ENCODE results near the gene RIIAD1.

RIIAD1 gene

GRCh38 chr1:151710187-151710840 is 11.0 kb upstream of the RIIAD1 start:
- DNase-seq (ENCODE audit: extremely low read depth in 1 of 2, low read depth in 1 of 2): no peak

GRCh38 chr1:151711044-151711800 is 10.1 kb upstream of the RIIAD1 start:
- no peak for DNase-seq (ENCODE audit: extremely low read depth in 1 of 2, low read depth in 1 of 2)

DNA sequence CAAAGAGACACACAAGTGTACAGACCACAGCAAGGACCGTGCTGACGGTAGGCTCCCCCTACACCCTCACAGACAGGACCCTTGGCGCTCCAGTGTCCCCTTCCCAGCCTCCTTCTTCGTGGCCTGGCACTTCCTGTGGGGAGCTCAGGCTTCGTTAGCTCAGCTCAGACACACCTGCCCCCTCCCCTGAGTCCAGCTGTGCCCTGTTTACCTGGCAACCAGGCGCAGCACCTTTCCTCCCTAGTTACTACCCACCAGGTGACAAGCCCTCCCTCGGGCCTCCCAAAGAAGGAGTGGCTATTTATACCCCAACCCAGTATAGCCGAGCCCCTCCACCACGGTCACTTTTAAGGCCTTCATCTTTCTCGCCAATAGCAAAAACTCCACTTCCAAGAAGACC is 9.4 kb upstream of the RIIAD1 start:
- DNase-seq (ENCODE audit: extremely low read depth in 1 of 2, low read depth in 1 of 2): no peak

DNA sequence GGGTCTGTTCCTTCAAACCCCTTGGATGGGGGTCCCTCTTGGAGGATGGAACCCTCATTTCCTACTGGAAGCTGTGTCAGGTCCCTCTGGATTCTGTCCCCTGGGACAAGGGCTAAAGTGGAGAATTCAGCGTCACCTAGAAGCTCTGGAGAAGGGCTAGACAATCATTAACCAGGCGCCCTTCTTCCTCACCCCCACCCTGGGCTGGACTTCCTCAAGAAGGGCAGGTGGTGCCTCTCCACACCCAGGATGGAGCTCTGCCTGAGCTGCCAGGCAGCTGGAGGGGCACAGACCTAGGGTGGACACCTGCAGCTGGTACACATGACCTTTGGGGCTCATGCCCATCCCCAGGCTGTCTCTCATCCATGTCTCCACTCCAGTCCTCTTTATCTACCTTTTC is 8.3 kb upstream of the RIIAD1 start:
- DNase-seq (ENCODE audit: extremely low read depth in 1 of 2, low read depth in 1 of 2): no peak

GRCh38 chr1:151713874-151714273 is 7.4 kb upstream of the RIIAD1 start:
- no peak for DNase-seq (ENCODE audit: extremely low read depth in 1 of 2, low read depth in 1 of 2)

DNA sequence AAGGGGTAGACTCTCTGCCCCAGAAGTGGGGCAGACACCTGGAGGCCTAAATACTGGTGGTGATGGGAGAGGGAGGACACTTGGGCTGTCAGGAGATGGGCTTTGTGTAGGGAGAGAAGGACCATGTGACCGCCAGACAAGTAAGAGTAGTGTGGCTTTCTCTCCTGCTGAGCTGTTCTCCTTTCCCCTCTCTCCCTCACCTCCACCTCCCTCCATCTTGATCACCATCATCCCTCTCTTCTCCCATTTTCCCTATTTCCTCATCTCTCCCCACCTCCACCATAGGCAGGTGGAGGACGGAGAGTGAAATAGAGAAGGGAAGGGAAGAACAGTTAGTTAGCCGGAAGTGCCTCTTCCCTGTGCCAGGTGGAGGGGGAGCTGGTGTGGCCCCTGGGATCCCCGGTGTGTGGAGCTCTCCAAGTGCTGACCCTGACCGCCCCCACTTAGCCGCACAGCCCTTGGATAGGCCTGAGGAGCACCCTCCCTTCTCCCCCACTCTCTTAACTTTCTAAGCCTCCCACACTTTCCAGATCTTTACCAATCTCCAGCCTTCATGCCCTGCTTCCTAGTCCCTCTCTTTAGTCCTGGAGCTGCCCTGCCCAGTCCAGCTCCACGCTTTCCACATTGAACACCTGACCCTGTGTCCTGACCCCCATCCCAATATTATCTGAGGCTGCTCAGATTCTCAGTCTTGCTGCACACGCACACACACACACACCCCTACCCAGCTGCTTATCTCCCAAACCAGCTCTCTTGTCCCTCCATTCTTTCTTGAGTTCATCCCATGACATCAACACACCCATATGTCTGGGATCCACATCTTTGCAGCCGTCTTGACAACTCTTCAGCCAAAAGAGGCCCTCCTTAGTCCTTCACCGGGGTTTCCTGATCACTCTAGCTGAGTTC is 6.2 kb upstream of the RIIAD1 start:
- no peak for DNase-seq (ENCODE audit: extremely low read depth in 1 of 2, low read depth in 1 of 2)

GRCh38 chr1:151715726-151716404 is 5.5 kb upstream of the RIIAD1 start:
- DNase-seq (ENCODE audit: extremely low read depth in 1 of 2, low read depth in 1 of 2): no peak

- DNase-seq (ENCODE audit: extremely low read depth in 1 of 2, low read depth in 1 of 2): no peak
Measured at GRCh38 chr1:151716405-151716762, 4.9 kb upstream of the RIIAD1 start.

DNA sequence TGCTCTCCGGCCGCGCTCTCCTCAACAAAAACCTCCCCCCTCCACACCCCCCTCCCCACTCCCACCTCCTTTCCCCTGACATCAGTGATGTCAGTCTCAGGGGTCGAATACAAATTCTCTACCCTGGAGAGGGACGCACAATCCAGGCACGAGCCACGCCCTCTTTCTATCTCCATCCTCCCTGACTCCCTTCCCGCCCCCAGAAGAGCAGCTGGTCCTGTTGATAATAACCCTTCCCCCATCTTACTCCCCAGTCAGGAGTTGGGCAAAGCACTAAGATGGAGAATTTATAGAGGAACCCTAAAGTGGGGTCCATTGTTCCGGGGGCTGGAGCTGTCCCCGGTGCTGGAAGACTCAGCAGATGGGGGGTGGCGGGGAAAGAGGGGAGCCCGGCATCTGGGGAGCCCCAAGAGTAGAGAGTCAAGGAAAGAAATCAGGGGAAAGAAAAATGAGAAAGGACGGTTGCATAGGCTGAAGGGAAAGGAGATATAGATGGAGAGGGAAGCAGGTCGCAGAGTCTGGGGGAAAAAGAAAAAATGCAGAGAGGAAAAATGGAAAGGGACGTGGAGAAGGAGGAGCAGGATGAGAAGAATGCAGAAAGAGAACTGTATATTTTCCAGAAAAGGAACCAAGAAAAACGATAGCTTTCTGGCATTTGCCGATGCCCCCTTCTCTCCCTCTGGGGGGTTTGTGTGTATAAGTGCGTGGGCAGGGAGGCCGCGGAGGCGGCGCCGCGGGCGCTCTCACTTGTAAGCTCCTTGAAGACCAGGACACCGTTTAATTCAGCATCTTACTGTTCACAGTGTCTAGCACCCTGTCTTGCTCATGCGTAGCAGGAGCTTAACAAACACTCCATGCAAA is 4.3 kb upstream of the RIIAD1 start, which contains the start of gene CELF3:
CELF3 (minus strand) TSS at position 33 of the 861 bp plus-strand sequence. CDS start 783 bp downstream, outside the sequence.
- no peak for DNase-seq (ENCODE audit: extremely low read depth in 1 of 2, low read depth in 1 of 2)

DNA sequence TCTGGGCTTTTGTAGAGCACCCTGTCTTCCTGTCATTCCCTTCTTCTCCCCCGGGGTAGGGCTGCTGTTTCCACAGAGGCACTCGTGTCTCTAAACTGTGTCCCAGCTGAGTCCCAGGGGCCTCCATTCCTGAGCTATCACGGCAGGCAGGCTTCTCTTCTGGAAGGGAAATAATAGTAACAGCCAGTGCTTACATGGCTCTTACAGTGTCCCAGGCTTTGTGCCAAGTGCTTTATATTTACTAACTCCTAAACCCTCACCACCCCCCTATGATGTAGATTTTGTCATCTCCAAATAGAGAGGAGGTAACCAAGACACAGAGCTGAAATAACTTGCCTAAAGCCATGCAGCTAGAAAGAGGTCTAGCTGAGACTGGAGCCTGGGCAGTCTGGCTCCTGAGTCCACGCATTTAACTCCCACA is 3.3 kb upstream of the RIIAD1 start:
- no peak for DNase-seq (ENCODE audit: extremely low read depth in 1 of 2, low read depth in 1 of 2)

DNA sequence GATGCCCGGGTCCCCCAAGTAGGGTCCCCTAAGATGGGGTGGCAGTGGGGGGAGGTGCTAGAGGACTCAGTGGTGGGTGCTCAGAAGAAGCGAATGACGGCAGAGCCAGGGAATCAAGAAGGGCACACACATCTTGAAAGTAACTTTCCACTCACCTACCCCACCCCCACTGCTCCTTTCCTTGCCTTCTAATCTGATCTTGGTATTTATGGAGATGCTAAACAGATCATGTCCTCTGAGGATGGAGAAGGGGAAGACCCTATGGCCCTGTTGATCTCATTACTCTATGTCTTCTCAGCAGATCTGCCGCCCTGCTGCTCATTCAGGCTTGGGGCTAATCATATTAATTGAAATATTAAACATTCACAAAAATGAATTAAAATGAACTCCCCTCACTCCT is 2.7 kb upstream of the RIIAD1 start:
- no peak for DNase-seq (ENCODE audit: extremely low read depth in 1 of 2, low read depth in 1 of 2)

DNA sequence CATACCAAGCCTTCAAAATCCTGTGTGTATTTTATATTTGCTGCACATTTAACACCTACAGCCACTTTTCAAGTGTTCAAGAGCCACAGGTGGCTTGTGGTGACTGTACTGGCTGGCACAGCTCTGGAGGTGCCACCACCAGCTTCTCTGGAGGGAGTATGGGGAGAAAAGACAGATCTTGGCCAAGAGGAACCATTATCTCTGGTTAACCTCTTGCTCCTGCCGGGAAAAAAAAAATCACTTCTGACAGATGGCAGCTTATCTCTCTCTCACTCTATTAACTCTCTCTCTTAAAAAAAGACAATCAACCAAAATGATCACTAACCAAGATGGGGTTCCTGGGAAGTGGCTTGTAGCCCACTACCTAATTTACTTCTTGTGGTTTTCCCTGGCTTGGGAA is 1.2 kb upstream of the RIIAD1 start:
- no peak for DNase-seq (ENCODE audit: extremely low read depth in 1 of 2, low read depth in 1 of 2)

- no peak for DNase-seq (ENCODE audit: extremely low read depth in 1 of 2, low read depth in 1 of 2)
Measured at GRCh38 chr1:151720554-151720953, 768 bp upstream of the RIIAD1 start.

DNA sequence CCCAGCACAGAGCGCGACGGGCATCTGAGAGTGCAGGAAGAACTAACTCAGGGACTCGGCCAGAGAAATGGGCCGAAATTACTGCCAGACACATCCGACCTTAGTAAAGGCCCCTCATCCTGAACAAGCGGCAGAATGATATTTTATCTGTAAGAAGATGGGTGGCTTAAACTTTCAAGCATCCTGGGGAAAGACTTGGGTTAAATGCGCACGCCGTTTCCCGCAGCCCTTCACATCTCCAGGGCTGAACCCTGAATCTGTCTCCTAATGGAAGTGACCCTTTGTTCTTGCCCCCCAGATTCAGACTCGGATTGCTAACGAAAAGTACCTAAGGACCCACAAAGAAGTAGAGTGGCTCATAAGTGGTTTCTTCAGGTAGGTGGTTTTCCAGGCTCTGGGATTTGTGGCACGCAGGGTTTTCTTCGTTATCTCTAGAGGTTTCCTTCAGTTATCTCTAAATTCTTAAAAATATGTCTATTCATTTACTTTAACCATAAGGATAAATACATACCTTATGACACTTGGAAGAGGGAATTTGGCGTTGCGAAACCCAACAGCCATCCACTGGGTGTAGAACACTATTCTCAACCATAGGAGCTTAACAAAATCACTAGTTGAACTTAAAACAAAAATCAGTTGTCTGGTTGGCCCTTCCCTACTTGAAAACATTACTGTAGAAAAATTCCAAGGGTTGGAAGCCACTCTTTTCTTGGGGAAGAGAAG is 627 bp downstream of the RIIAD1 start:
- no peak for DNase-seq (ENCODE audit: extremely low read depth in 1 of 2, low read depth in 1 of 2)

DNA sequence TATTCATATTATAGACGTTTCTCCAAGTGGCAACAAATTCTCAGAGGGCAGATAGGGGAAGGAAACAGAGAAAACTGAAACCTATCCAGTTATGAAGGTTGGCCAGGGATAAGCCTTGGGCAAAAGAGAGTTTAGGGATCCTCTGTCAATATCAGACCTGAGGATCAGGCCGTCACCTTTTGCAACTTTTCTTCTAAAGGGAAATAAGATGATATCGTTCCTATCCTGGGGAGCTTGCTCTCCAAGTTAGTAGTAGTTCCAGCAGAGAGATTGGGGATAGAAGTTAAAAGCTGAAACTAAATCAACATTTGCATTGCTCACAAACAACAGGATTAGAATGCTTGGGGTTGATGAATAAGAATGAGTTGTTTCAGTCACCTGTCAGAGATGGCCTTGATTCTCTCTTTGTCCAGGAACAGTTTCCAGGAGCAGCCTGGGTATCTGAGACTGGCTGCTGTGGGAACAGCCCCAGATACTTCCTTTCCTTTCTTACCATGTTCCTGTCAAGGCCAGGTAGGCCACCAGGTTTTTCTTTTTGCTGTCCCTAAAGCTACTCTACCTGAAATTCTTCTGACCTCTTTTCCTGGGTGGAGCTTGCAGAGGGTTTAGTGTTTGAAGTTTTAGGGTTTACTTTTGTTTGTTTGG is 2.5 kb downstream of the RIIAD1 start:
- no peak for DNase-seq (ENCODE audit: extremely low read depth in 1 of 2, low read depth in 1 of 2)

DNA sequence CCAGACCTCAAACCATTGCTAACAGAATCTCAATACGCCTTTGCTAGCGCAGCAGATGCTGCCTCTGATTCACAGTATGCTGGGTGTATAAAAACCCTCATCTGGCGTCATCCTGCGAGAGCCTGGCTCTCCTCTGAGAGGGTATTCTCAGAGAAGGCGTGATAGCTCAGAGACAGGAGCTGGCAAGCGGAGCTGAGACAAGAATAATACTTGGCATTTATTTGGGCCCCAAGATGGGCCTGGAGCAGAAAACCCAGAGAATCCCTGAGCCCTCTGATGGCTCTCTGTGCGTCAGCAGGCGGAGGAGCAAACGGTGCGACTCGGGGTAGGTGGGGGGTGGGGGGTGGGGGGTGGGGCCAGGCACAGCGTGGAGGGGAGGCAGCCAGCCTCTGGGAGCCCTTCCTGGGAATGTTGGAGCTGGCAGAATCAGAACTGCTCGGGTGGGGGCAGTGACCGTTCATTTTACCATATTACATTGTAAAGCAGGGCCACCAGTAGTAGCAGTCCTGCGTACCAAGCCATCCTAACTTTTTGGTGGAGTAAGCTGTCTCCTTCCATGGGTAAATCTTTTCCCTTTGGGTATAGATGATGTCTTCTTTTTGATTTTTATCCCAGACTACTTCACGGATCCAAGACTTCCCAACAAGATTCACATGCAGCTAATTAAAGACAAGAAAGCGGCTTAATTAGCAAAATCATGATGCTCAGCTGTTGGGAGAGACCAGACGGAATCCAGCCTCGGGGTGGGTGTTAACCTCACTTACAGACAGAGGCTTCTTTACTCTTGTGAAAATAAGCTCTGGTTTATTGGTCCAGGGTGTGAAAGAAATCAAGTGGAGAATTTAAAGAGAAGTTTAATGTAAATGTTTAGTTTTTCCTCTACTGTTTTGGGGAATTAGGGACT is 7.1 kb downstream of the RIIAD1 start:
- no peak for DNase-seq (ENCODE audit: extremely low read depth in 1 of 2, low read depth in 1 of 2)

GRCh38 chr1:151729157-151729965 is 8.0 kb downstream of the RIIAD1 start:
- DNase-seq (ENCODE audit: extremely low read depth in 1 of 2, low read depth in 1 of 2): no peak
